WTC11 (cell line): ENCODE data around the gene ZFP64. TPM values are rescaled to one million over a fixed set of nuclear protein-coding genes. Genes with fewer than 3 reads are reported as not detected.
A peak's percentile ranks its signal among the peaks of the same experiment; 100 is the strongest.

Experiments
- ATAC-seq: fragments of 200-7000 bp; cut with Tn5 transposase; 2 replicates; pipeline ENCODE4 v1.10.0; 2021; ENCODE audit warnings: mild to moderate bottlenecking, moderate library complexity
- Bru-seq: library from RNA; stranded (reverse); fragments of 400-500 nt; gene quantifications from one replicate; lab custom pipeline; 2021; lab: Mats Ljungman, UMichigan
- CTCF ChIA-PET: fragments of 300-600 bp; sonication (Branson Sonifier 250); formaldehyde crosslinking; loops from one replicate; lab custom pipeline; 2021; ENCODE audit warnings: antibody characterized with exemption; lab: Charles Lee
- POLR2A ChIA-PET: fragments of 350-600 bp; sonication (Branson Sonifier 250); formaldehyde crosslinking; loops from one replicate; lab custom pipeline; 2021; ENCODE audit warnings: antibody characterized with exemption; lab: Charles Lee
- DNase-seq: peaks from one replicate; pipeline ENCODE4 v3.0.0; 2021; ENCODE audit warnings: low spot score
- H3K27ac Mint-ChIP-seq: 2 replicates; pipeline ENCODE4 v1.8.0; 2021; ENCODE audit warnings: mixed read lengths
- H3K27me3 Mint-ChIP-seq: 2 replicates; pipeline ENCODE4 v1.8.0; 2021; ENCODE audit warnings: low read depth, mild to moderate bottlenecking, moderate library complexity, mixed read lengths
- H3K36me3 Mint-ChIP-seq: 2 replicates; pipeline ENCODE4 v1.8.0; 2021; ENCODE audit warnings: mixed read lengths
- H3K4me1 Mint-ChIP-seq: 2 replicates; pipeline ENCODE4 v1.8.0; 2022; ENCODE audit warnings: mixed read lengths
- H3K4me3 Mint-ChIP-seq: 2 replicates; pipeline ENCODE4 v1.8.0; 2021; ENCODE audit warnings: mild to moderate bottlenecking, moderate library complexity, mixed read lengths
- H3K9me3 Mint-ChIP-seq: 2 replicates; pipeline ENCODE4 v1.8.0; 2021; ENCODE audit warnings: mixed read lengths
- ATF1 ChIP-seq: sonication (generic); formaldehyde crosslinking; IDR thresholded peaks from 2 replicates; pipeline ENCODE4 v1.8.1; 2023; ENCODE audit warnings: mild to moderate bottlenecking, moderate library complexity, missing genetic modification reagents
- CREM ChIP-seq: sonication (generic); formaldehyde crosslinking; IDR thresholded peaks from 2 replicates; pipeline ENCODE4 v1.8.1; 2022; ENCODE audit warnings: mild to moderate bottlenecking, missing genetic modification reagents, moderate library complexity
- FOXJ3 ChIP-seq: sonication (generic); formaldehyde crosslinking; IDR thresholded peaks from 2 replicates; pipeline ENCODE4 v1.9.0; 2021; ENCODE audit warnings: missing genetic modification reagents, mild to moderate bottlenecking, borderline replicate concordance
- FOXK1 ChIP-seq: sonication (generic); formaldehyde crosslinking; IDR thresholded peaks from 2 replicates; pipeline ENCODE4 v1.8.0; 2022; ENCODE audit warnings: mild to moderate bottlenecking, moderate library complexity, missing genetic modification reagents
- GABPB1 ChIP-seq: sonication (generic); formaldehyde crosslinking; IDR thresholded peaks from 2 replicates; pipeline ENCODE4 v1.8.1; 2023; ENCODE audit warnings: mild to moderate bottlenecking, missing genetic modification reagents
- NFE2L1 ChIP-seq: sonication (generic); formaldehyde crosslinking; IDR thresholded peaks from 2 replicates; pipeline ENCODE4 v1.8.1; 2023; ENCODE audit warnings: missing genetic modification reagents
- RORB ChIP-seq: fragments of 250-450 bp; sonication (Bioruptor Pico); IDR thresholded peaks from 2 replicates; pipeline ENCODE4 v1.9.0; 2021; ENCODE audit warnings: mild to moderate bottlenecking
- TP53 ChIP-seq: sonication (generic); formaldehyde crosslinking; IDR thresholded peaks from 2 replicates; pipeline ENCODE4 v1.8.1; 2023; ENCODE audit warnings: mild to moderate bottlenecking, missing genetic modification reagents
- ZNF219 ChIP-seq: sonication (generic); formaldehyde crosslinking; IDR thresholded peaks from 2 replicates; pipeline ENCODE4 v1.8.0; 2023; ENCODE audit warnings: missing genetic modification reagents, mild to moderate bottlenecking, borderline replicate concordance
- ZNF232 ChIP-seq: sonication (generic); formaldehyde crosslinking; IDR thresholded peaks from 2 replicates; pipeline ENCODE4 v1.8.0; 2022; ENCODE audit warnings: mild to moderate bottlenecking, missing genetic modification reagents
- ZNF423 ChIP-seq: fragments of 250-450 bp; sonication (Bioruptor Pico); IDR thresholded peaks from 2 replicates; pipeline ENCODE4 v2.1.2; 2022; ENCODE audit warnings: mild to moderate bottlenecking, moderate library complexity
- long read RNA-seq, 3 experiments: library from RNA in 1 of 3; library from capped mRNA in 1 of 3; library from polyadenylated mRNA in 1 of 3; unstranded in 2 of 3; stranded (forward) in 1 of 3; transcript quantifications; one replicate each; pipeline ENCODE4 v2.0.0, GENCODE V29; 2021
- total RNA-seq: library from RNA; stranded (reverse); gene quantifications from 3 replicates; pipeline ENCODE4 v1.2.3, GENCODE V29; 2021
- TF ChIP-seq, protein P1 (sequence below): fragments of 250-450 bp; sonication (Bioruptor Pico); IDR thresholded peaks from 2 replicates; pipeline ENCODE4 v1.9.0; 2021; ENCODE audit warnings: mild to moderate bottlenecking, borderline replicate concordance
- TF ChIP-seq, protein P2 (sequence below): sonication (generic); formaldehyde crosslinking; IDR thresholded peaks from 2 replicates; pipeline ENCODE4 v1.8.1; 2023; ENCODE audit warnings: mild to moderate bottlenecking, moderate library complexity, missing genetic modification reagents
- TF ChIP-seq, protein P3 (sequence below): sonication (generic); formaldehyde crosslinking; IDR thresholded peaks from 2 replicates; pipeline ENCODE4 v1.8.0; 2022; ENCODE audit warnings: mild to moderate bottlenecking, missing genetic modification reagents
- TF ChIP-seq, protein P4 (sequence below): sonication (generic); formaldehyde crosslinking; IDR thresholded peaks from 2 replicates; pipeline ENCODE4 v1.8.0; 2023; ENCODE audit warnings: missing genetic modification reagents, mild to moderate bottlenecking, borderline replicate concordance
- TF ChIP-seq, protein P5 (sequence below): fragments of 250-450 bp; sonication (Bioruptor Pico); IDR thresholded peaks from 2 replicates; pipeline ENCODE4 v1.9.0; 2021; ENCODE audit warnings: mild to moderate bottlenecking
- TF ChIP-seq, protein P6 (sequence below): sonication (generic); formaldehyde crosslinking; IDR thresholded peaks from 2 replicates; pipeline ENCODE4 v1.8.0; 2023; ENCODE audit warnings: mild to moderate bottlenecking, missing genetic modification reagents

ZFP64 gene
- 26.1 to 32.4 TPM (median 29.4 TPM) in 3 replicates for total RNA-seq
- percentile 64 among the genes with signal in this experiment for Bru-seq, nascent RNA
- long read RNA-seq, experiment 1, transcript ZFP64-201 (6 exons, 3,264 nt): major isoform, 34 of 88 reads
- long read RNA-seq, experiment 1, transcript ZFP64-206 (5 exons, 2,234 nt): minor isoform, 8 of 88 reads
- long read RNA-seq, experiment 1, transcript ZFP64-204 (6 exons, 3,040 nt): minor isoform, 10 of 88 reads
- long read RNA-seq, experiment 1, transcript ZFP64-202 (5 exons, 2,876 nt): minor isoform, 12 of 88 reads
- long read RNA-seq, experiment 1, partial matches to known transcripts: 4 of 88 reads
- long read RNA-seq, experiment 1, other reads (novel, unspliced or antisense): 15 of 88 reads
- long read RNA-seq, experiment 2, transcript ZFP64-206 (5 exons, 2,234 nt): major isoform, 5 of 39 reads
- long read RNA-seq, experiment 2, partial matches to known transcripts: 5 of 39 reads
- long read RNA-seq, experiment 2, other reads (novel, unspliced or antisense): 22 of 39 reads
- long read RNA-seq, experiment 3, partial matches to known transcripts: 3 of 6 reads
- long read RNA-seq, experiment 3, other reads (novel, unspliced or antisense): 0 of 6 reads

DNA sequence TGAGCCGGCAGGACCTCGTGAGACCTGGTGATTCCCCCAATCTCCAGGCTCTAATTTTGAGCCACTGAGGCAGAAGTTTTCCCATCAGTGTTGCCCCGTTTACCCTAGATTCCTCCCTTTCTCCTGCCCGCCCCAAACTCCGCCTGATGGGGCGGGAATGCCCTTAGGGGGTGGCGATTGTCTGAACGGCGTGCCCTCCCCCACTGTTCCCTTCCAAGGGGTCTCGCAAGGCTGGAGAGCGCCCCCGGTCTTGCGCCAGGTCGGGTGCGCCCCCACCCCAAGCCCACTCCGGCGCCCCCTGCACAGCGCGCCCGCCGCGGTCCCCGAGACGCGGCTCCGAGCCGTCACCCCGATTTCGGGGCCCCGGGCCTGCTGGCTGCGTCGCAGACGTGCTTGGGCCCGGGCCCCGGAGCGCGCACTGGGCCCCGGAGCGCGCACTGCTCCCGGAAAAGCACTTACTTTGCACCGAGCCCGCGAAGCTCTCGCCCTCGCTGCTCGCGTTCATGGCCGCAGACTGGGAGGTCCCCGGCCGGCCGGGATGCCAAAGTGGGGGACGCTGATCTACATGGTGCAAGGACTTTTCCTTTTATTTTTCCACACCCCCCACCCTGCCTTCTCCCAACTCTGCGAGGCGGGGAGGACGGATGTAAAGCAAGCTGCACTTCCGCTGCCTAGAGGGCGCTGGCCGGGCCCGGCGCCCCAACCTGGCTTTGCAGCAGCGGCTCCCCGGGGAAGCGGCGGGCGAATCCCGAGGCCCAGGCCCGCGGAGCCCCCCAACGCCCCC lies at the start of gene ZFP64:
ZFP64 (minus strand) TSS at position 648 of the 784 bp plus-strand sequence; CDS start at position 505, 143 bp downstream.
- ChIA-PET CTCF (interaction anchor here (0.6 to 3.7 kb wide), 14 partner anchors 10 to 1371 kb away, joined by 3 to 25 read pairs (median 4); no protein-coding TSS in a partner anchor), POLR2A (interaction anchor here (1.3 kb wide), 1 partner anchor 87 kb away, joined by 4 read pairs; no protein-coding TSS in a partner anchor)
- TF ChIP-seq ZNF423: peak; percentile 59; the same call in 1 of the 2 replicates
- TF ChIP-seq ZNF232: peak; percentile 17; the same call in 1 of the 2 replicates
- TF ChIP-seq ZNF219 (CRISPR knock-in tag): peak; percentile 41; the same call in 1 of the 2 replicates
- TF ChIP-seq, protein P1, sequence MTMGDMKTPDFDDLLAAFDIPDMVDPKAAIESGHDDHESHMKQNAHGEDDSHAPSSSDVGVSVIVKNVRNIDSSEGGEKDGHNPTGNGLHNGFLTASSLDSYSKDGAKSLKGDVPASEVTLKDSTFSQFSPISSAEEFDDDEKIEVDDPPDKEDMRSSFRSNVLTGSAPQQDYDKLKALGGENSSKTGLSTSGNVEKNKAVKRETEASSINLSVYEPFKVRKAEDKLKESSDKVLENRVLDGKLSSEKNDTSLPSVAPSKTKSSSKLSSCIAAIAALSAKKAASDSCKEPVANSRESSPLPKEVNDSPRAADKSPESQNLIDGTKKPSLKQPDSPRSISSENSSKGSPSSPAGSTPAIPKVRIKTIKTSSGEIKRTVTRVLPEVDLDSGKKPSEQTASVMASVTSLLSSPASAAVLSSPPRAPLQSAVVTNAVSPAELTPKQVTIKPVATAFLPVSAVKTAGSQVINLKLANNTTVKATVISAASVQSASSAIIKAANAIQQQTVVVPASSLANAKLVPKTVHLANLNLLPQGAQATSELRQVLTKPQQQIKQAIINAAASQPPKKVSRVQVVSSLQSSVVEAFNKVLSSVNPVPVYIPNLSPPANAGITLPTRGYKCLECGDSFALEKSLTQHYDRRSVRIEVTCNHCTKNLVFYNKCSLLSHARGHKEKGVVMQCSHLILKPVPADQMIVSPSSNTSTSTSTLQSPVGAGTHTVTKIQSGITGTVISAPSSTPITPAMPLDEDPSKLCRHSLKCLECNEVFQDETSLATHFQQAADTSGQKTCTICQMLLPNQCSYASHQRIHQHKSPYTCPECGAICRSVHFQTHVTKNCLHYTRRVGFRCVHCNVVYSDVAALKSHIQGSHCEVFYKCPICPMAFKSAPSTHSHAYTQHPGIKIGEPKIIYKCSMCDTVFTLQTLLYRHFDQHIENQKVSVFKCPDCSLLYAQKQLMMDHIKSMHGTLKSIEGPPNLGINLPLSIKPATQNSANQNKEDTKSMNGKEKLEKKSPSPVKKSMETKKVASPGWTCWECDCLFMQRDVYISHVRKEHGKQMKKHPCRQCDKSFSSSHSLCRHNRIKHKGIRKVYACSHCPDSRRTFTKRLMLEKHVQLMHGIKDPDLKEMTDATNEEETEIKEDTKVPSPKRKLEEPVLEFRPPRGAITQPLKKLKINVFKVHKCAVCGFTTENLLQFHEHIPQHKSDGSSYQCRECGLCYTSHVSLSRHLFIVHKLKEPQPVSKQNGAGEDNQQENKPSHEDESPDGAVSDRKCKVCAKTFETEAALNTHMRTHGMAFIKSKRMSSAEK: 0 out of 2 replicates have a peak, but pooled peaks have one; percentile 33
- no peak for TF ChIP-seq CREM (CRISPR knock-in tag)
- TF ChIP-seq, protein P2, sequence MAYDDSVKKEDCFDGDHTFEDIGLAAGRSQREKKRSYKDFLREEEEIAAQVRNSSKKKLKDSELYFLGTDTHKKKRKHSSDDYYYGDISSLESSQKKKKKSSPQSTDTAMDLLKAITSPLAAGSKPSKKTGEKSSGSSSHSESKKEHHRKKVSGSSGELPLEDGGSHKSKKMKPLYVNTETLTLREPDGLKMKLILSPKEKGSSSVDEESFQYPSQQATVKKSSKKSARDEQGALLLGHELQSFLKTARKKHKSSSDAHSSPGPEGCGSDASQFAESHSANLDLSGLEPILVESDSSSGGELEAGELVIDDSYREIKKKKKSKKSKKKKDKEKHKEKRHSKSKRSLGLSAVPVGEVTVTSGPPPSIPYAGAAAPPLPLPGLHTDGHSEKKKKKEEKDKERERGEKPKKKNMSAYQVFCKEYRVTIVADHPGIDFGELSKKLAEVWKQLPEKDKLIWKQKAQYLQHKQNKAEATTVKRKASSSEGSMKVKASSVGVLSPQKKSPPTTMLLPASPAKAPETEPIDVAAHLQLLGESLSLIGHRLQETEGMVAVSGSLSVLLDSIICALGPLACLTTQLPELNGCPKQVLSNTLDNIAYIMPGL (CRISPR knock-in tag): peak; percentile 99
- no peak for TF ChIP-seq FOXJ3 (CRISPR knock-in tag)
- TF ChIP-seq, protein P3, sequence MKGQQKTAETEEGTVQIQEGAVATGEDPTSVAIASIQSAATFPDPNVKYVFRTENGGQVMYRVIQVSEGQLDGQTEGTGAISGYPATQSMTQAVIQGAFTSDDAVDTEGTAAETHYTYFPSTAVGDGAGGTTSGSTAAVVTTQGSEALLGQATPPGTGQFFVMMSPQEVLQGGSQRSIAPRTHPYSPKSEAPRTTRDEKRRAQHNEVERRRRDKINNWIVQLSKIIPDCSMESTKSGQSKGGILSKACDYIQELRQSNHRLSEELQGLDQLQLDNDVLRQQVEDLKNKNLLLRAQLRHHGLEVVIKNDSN (CRISPR knock-in tag): peak; percentile 37
- 0 out of 2 replicates have a peak, but pooled peaks have one; percentile 11 for TF ChIP-seq TP53 (CRISPR knock-in tag)
- peak; percentile 52; the same call in 1 of the 2 replicates for TF ChIP-seq GABPB1 (CRISPR knock-in tag)
- no peak for TF ChIP-seq ATF1 (CRISPR knock-in tag)
- TF ChIP-seq, protein P4, sequence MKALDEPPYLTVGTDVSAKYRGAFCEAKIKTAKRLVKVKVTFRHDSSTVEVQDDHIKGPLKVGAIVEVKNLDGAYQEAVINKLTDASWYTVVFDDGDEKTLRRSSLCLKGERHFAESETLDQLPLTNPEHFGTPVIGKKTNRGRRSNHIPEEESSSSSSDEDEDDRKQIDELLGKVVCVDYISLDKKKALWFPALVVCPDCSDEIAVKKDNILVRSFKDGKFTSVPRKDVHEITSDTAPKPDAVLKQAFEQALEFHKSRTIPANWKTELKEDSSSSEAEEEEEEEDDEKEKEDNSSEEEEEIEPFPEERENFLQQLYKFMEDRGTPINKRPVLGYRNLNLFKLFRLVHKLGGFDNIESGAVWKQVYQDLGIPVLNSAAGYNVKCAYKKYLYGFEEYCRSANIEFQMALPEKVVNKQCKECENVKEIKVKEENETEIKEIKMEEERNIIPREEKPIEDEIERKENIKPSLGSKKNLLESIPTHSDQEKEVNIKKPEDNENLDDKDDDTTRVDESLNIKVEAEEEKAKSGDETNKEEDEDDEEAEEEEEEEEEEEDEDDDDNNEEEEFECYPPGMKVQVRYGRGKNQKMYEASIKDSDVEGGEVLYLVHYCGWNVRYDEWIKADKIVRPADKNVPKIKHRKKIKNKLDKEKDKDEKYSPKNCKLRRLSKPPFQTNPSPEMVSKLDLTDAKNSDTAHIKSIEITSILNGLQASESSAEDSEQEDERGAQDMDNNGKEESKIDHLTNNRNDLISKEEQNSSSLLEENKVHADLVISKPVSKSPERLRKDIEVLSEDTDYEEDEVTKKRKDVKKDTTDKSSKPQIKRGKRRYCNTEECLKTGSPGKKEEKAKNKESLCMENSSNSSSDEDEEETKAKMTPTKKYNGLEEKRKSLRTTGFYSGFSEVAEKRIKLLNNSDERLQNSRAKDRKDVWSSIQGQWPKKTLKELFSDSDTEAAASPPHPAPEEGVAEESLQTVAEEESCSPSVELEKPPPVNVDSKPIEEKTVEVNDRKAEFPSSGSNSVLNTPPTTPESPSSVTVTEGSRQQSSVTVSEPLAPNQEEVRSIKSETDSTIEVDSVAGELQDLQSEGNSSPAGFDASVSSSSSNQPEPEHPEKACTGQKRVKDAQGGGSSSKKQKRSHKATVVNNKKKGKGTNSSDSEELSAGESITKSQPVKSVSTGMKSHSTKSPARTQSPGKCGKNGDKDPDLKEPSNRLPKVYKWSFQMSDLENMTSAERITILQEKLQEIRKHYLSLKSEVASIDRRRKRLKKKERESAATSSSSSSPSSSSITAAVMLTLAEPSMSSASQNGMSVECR (CRISPR knock-in tag): peak; percentile 5; the same call in 1 of the 2 replicates
- TF ChIP-seq, protein P5, sequence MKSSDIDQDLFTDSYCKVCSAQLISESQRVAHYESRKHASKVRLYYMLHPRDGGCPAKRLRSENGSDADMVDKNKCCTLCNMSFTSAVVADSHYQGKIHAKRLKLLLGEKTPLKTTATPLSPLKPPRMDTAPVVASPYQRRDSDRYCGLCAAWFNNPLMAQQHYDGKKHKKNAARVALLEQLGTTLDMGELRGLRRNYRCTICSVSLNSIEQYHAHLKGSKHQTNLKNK (CRISPR knock-in tag): 0 out of 2 replicates have a peak, but pooled peaks have one; percentile 62
- TF ChIP-seq NFE2L1 (CRISPR knock-in tag): peak; percentile 31; the same call in 1 of the 2 replicates
- TF ChIP-seq, protein P6, sequence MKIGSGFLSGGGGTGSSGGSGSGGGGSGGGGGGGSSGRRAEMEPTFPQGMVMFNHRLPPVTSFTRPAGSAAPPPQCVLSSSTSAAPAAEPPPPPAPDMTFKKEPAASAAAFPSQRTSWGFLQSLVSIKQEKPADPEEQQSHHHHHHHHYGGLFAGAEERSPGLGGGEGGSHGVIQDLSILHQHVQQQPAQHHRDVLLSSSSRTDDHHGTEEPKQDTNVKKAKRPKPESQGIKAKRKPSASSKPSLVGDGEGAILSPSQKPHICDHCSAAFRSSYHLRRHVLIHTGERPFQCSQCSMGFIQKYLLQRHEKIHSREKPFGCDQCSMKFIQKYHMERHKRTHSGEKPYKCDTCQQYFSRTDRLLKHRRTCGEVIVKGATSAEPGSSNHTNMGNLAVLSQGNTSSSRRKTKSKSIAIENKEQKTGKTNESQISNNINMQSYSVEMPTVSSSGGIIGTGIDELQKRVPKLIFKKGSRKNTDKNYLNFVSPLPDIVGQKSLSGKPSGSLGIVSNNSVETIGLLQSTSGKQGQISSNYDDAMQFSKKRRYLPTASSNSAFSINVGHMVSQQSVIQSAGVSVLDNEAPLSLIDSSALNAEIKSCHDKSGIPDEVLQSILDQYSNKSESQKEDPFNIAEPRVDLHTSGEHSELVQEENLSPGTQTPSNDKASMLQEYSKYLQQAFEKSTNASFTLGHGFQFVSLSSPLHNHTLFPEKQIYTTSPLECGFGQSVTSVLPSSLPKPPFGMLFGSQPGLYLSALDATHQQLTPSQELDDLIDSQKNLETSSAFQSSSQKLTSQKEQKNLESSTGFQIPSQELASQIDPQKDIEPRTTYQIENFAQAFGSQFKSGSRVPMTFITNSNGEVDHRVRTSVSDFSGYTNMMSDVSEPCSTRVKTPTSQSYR (CRISPR knock-in tag): 0 out of 2 replicates have a peak, but pooled peaks have one; percentile 20
- no peak for TF ChIP-seq RORB (CRISPR knock-in tag)
- TF ChIP-seq FOXK1 (CRISPR knock-in tag): no peak
- Mint-ChIP-seq H3K27me3 (no peaks in the 10 kb centered on the region), H3K9me3 (no peaks in the 10 kb centered on the region), H3K4me3 (peak within 1 kb of the TSS; percentile 93), H3K36me3 (peaks cover 7% of the 10 kb centered on the region), H3K27ac (peak within 1 kb of the TSS; percentile 95), H3K4me1 (peaks cover 24% of the 10 kb centered on the region)
- peak; percentile 71 for DNase-seq
- peak; percentile 69 for ATAC-seq
